ENCODE measurements around the gene JAKMIP2.
A peak's percentile ranks its signal among the peaks of the same experiment; 100 is the strongest.

JAKMIP2 gene

DNA sequence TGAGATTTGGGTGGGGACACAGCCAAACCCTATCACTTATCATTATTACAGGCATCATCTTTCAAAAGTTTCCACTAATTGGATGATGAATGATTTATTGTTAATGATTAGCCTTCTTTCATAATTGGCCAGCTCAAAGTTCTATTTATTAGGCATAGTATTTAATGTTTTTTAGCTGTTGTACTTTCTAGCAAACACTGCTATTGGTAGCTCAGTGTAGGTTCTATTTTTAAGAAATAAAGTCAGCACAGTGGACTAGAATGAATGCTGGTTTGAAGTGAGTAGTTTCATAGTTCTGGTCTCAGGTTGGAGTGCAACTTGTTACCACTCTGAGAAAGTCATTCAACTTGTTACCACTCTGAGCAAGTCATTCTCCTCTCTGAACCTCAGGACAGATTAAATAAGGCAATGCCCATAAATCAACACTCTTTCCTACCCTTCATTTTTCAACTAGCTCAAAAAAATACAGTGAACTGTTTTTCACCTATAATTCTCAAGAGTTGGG is 46.9 kb downstream of the JAKMIP2 start:
- Histone ChIP-seq H3K27ac (ENCODE audit: extremely low read depth, low read depth, low read length) (no peak overlapping the region), H3K9me3 (ENCODE audit: control insufficient read depth, insufficient read depth, low read depth, low read length) (no peaks in the 10 kb centered on the region), H3K4me3 (ENCODE audit: low read depth, low read length) (no peak overlapping the region), H3K4me1 (ENCODE audit: control insufficient read depth, insufficient read depth, low read length) (peaks cover 6% of the 10 kb centered on the region; the same call in 1 of the 2 replicates), H3K36me3 (ENCODE audit: control insufficient read depth in 2 of 2, insufficient read depth in 1 of 2, low read length in 2 of 2) (no peaks in the 10 kb centered on the region)
- ChIA-PET POLR2A (no interaction called here), CTCF (no interaction called here)
- TF ChIP-seq ZNF37A (tag by site-specific recombination; IDR thresholded peaks at IDR 0.05) = no peak
- TF ChIP-seq SCRT2 (tag by site-specific recombination; IDR thresholded peaks at IDR 0.05) = peak; percentile 47; the same call in 1 of the 2 replicates
- no peak for TF ChIP-seq YY1 (tag by site-specific recombination; IDR thresholded peaks at IDR 0.05)
- TF ChIP-seq ZNF140 (tag by site-specific recombination; IDR thresholded peaks at IDR 0.05) = no peak
- TF ChIP-seq ZNF391 (tag by site-specific recombination; IDR thresholded peaks at IDR 0.05; ENCODE audit: borderline replicate concordance, low read depth) = no peak

DNA sequence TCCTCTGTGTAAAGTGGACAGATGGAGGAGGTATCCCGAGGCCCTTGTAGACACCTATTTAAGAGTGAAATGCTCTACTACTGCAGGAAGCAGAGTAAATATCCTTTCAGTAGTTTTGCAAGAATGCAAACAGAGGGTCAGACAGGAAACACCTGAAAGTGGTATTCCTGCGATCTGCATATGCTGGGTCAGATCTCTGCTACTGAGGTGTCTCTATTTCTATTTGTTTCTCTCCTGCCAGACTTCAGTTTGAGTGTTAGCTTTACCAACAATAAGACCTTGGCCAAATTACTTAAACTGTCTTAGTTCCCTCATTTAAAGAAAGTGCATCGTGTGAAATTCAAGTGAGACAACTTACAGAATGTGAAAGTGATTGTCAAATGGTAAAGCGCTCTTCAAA is 47.6 kb downstream of the JAKMIP2 start:
- ChIA-PET CTCF (no interaction called here), POLR2A (no interaction called here)
- Histone ChIP-seq H3K36me3 (ENCODE audit: control insufficient read depth in 2 of 2, insufficient read depth in 1 of 2, low read length in 2 of 2) (no peaks in the 10 kb centered on the region), H3K4me3 (ENCODE audit: low read depth, low read length) (no peak overlapping the region), H3K4me1 (ENCODE audit: control insufficient read depth, insufficient read depth, low read length) (peaks cover 6% of the 10 kb centered on the region; the same call in 1 of the 2 replicates), H3K27ac (ENCODE audit: extremely low read depth, low read depth, low read length) (no peak overlapping the region), H3K9me3 (ENCODE audit: control insufficient read depth, insufficient read depth, low read depth, low read length) (no peaks in the 10 kb centered on the region)
- TF ChIP-seq, protein P1, sequence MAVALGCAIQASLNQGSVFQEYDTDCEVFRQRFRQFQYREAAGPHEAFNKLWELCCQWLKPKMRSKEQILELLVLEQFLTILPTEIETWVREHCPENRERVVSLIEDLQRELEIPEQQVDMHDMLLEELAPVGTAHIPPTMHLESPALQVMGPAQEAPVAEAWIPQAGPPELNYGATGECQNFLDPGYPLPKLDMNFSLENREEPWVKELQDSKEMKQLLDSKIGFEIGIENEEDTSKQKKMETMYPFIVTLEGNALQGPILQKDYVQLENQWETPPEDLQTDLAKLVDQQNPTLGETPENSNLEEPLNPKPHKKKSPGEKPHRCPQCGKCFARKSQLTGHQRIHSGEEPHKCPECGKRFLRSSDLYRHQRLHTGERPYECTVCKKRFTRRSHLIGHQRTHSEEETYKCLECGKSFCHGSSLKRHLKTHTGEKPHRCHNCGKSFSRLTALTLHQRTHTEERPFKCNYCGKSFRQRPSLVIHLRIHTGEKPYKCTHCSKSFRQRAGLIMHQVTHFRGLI (tag by site-specific recombination; IDR thresholded peaks at IDR 0.05) = no peak
- TF ChIP-seq PBX3 (CRISPR knock-in tag; IDR thresholded peaks at IDR 0.05) = no peak
- TF ChIP-seq TCF7L2 (IDR thresholded peaks at IDR 0.05; ENCODE audit: borderline replicate concordance, low read depth, low read length) = no peak
- TF ChIP-seq ZNF221 (tag by site-specific recombination; IDR thresholded peaks at IDR 0.05; ENCODE audit: borderline replicate concordance) = no peak
- TF ChIP-seq OVOL3 (tag by site-specific recombination; IDR thresholded peaks at IDR 0.05) = no peak
- no peak for TF ChIP-seq BCL11A (tag by site-specific recombination; IDR thresholded peaks at IDR 0.05; ENCODE audit: low read depth)
- no peak for TF ChIP-seq BCL11B (tag by site-specific recombination; IDR thresholded peaks at IDR 0.05; ENCODE audit: low read depth)
- TF ChIP-seq KLF9 (tag by site-specific recombination; IDR thresholded peaks at IDR 0.05; ENCODE audit: low read depth) = no peak
- TF ChIP-seq, protein P2, sequence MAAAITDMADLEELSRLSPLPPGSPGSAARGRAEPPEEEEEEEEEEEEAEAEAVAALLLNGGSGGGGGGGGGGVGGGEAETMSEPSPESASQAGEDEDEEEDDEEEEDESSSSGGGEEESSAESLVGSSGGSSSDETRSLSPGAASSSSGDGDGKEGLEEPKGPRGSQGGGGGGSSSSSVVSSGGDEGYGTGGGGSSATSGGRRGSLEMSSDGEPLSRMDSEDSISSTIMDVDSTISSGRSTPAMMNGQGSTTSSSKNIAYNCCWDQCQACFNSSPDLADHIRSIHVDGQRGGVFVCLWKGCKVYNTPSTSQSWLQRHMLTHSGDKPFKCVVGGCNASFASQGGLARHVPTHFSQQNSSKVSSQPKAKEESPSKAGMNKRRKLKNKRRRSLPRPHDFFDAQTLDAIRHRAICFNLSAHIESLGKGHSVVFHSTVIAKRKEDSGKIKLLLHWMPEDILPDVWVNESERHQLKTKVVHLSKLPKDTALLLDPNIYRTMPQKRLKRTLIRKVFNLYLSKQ (tag by site-specific recombination; IDR thresholded peaks at IDR 0.05; ENCODE audit: borderline replicate concordance) = no peak
- no peak for TF ChIP-seq ZNF16 (tag by site-specific recombination; IDR thresholded peaks at IDR 0.05; ENCODE audit: low read depth)
- TF ChIP-seq ZNF645 (tag by site-specific recombination; IDR thresholded peaks at IDR 0.05) = no peak
- TF ChIP-seq ZNF175 (tag by site-specific recombination; IDR thresholded peaks at IDR 0.05) = no peak
- TF ChIP-seq ZXDB (tag by site-specific recombination; IDR thresholded peaks at IDR 0.05) = no peak
- TF ChIP-seq ZNF776 (tag by site-specific recombination; IDR thresholded peaks at IDR 0.05; ENCODE audit: borderline replicate concordance) = no peak
- TF ChIP-seq ZBTB10 (tag by site-specific recombination; IDR thresholded peaks at IDR 0.05) = no peak
- no peak for TF ChIP-seq ZNF366 (tag by site-specific recombination; conservative IDR thresholded peaks at IDR 0.05)
